Stimulated activated CD8-positive, alpha-beta memory T cell treated with anti-CD3 and anti-CD28 coated beads, Interleukin-2, amount 100 ng/mL, for 1 hour (primary cell): ENCODE measurements around the gene ACOXL.

Experiments used
- DNase-seq, 2 donors: peaks; one replicate each; pipeline ENCODE4 v3.0.0-alpha.2; 2020; ENCODE audit warnings: low read depth in 2 of 2

ACOXL gene

GRCh38 chr2:111135237-111135909 is 403.0 kb downstream of the ACOXL start:
- DNase-seq, result no peak

GRCh38 chr2:111135910-111136297 is 403.5 kb downstream of the ACOXL start:
- no peak for DNase-seq

- no peak for DNase-seq
These were observed 406.5 kb downstream of the ACOXL start for GRCh38 chr2:111138839-111139238.

GRCh38 chr2:111139637-111140317 is 407.4 kb downstream of the ACOXL start:
- DNase-seq, result no peak

- no peak for DNase-seq
These were observed 408.4 kb downstream of the ACOXL start for GRCh38 chr2:111140815-111141214.

- DNase-seq, result no peak
These were observed 409.7 kb downstream of the ACOXL start for GRCh38 chr2:111142101-111142500.

GRCh38 chr2:111143107-111143842 is 410.9 kb downstream of the ACOXL start:
- no peak for DNase-seq

- DNase-seq, result no peak
These were observed 411.4 kb downstream of the ACOXL start for GRCh38 chr2:111143843-111144198.

GRCh38 chr2:111145103-111145760 is 412.9 kb downstream of the ACOXL start:
- DNase-seq, result no peak

- DNase-seq, result no peak
These were observed 413.6 kb downstream of the ACOXL start for GRCh38 chr2:111145951-111146350.

GRCh38 chr2:111148225-111148873 is 416.0 kb downstream of the ACOXL start:
- DNase-seq, result no peak

GRCh38 chr2:111148925-111149324 is 416.6 kb downstream of the ACOXL start:
- no peak for DNase-seq

GRCh38 chr2:111149882-111150455 is 417.6 kb downstream of the ACOXL start:
- DNase-seq, result no peak

GRCh38 chr2:111154758-111155157 is 422.4 kb downstream of the ACOXL start:
- no peak for DNase-seq

GRCh38 chr2:111155610-111156009 is 423.2 kb downstream of the ACOXL start:
- DNase-seq, result no peak

- no peak for DNase-seq
These were observed 424.2 kb downstream of the ACOXL start for GRCh38 chr2:111156529-111156928.

- no peak for DNase-seq
These were observed 424.8 kb downstream of the ACOXL start for GRCh38 chr2:111157071-111157661.

GRCh38 chr2:111157798-111158197 is 425.4 kb downstream of the ACOXL start:
- no peak for DNase-seq

GRCh38 chr2:111159641-111160040 is 427.3 kb downstream of the ACOXL start:
- no peak for DNase-seq

GRCh38 chr2:111160758-111161157 is 428.4 kb downstream of the ACOXL start:
- no peak for DNase-seq

GRCh38 chr2:111161971-111162370 is 429.6 kb downstream of the ACOXL start:
- DNase-seq, result no peak
